ENCODE measurements around the gene OR10A6.

OR10A6 gene, protein sequence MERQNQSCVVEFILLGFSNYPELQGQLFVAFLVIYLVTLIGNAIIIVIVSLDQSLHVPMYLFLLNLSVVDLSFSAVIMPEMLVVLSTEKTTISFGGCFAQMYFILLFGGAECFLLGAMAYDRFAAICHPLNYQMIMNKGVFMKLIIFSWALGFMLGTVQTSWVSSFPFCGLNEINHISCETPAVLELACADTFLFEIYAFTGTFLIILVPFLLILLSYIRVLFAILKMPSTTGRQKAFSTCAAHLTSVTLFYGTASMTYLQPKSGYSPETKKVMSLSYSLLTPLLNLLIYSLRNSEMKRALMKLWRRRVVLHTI

DNA sequence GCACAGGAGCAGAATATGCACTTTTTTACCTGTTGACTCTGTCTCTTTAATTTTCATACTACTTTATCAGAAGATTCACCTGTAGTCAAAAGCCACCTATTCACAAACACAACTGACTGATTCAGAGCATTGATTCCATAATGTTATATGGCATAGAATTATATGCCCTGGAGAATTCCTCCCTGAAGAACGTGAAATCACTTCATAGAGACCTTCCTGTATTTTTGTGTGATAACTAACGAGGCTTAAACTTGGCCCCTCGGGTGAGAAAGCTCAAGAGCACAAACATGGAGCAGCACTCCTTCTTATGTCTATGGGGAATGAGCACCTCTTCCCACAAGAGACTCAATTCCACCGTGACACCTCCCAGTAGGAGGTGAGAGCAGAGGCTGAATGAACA, at the start of gene OR10A6:
Gene OR10A6, minus strand, starts transcription at position 101 of the 400 bp plus-strand sequence. CDS start 2,606 bp downstream, outside the sequence.
- FAIRE-seq (no peak), DNase-seq (ENCODE audit: extremely low spot score, insufficient read length, low read depth) (no peak)

DNA sequence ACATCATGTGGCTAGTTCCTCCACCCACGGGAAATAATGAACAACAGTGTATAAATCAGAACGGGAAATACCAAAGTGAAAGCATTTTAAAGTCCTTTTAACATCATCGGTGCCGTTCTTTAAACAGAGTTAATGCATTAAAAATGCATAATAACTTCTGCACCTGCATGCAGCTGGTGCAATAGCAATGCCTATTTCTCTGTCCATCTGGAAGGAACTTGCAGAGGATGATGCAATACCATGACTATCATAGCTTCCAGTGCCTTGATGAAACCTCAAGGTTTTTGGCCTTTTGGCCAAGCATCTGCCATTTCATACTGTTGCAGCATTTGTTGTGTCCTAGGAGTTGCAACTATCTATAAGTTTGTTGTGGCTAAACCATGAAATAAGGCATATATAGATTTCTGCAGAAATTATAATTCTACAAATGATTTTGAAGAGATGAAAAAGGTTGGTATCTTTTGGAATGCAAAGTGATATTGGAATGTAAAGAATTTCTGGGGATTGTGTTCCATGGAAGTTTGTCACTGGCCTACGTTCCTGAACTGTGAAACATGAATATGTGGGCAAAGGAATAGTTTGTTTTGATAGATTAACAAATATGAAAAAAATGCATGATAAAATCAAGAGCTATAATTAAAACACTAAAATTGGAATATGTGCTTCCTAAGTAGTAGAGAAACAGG, 46.3 kb upstream of the OR10A6 start:
- DNase-seq (ENCODE audit: extremely low spot score, insufficient read length, low read depth) (no peak), FAIRE-seq (no peak)

DNA sequence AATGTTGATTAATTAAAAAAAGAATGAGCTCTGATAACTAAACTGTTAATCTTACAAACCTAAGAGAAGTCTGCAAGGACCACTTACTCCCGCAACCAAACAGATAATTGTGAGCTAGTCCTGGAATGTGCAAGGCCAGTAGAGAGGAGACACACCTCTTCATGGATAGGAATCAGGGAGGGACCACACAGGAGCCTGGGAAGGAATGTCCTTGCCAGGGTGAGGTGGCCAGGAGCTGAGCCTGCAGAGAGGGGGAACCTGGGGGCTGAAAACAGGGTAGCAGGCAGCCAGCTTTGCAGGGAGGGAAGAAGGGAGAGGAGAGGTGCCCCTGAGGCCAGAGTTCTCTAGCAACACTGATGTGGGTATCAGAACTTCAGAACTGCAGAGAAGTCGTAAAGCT, 43.6 kb upstream of the OR10A6 start:
- FAIRE-seq (no peak), DNase-seq (ENCODE audit: extremely low spot score, insufficient read length, low read depth) (no peak)

DNA sequence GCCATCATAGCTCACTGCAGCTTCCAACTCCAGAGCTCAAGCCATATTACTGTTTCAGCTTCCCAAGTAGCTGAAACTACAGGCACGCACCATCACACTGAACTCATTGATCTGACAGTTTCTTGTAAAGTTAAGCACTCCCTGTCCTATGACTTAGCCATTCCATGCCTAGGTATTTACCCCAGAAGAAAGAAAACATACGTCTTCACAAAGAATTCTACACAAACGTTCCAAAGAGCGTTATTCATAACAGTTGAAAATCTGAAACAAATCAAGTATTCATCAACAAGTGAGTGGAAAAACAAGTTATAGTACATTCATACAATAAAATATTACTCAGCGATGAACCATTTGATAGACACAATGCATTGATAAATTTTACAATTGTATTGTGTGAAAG, 41.9 kb upstream of the OR10A6 start:
- no peak for DNase-seq (ENCODE audit: extremely low spot score, insufficient read length, low read depth)
- no peak for FAIRE-seq

DNA sequence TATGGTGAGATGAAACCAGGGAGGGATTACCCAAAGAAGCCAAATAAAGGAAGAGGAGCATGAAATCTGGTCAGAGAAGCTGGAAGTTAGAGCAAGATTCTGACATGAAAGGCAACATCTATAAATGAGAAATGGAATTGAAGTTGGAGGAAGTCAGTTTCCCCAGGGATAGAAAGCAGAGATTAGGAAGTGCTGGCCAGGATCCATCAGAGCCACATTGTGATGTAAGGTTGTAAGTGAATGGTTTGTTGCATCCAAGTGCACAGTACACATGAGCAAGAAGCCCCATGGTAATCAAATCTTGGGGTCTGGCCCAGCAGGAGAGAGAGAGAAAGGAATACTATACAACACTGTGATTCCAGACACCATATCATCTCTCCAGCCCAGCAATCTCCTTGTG, 40.8 kb upstream of the OR10A6 start:
- FAIRE-seq = no peak
- no peak for DNase-seq (ENCODE audit: extremely low spot score, insufficient read length, low read depth)

DNA sequence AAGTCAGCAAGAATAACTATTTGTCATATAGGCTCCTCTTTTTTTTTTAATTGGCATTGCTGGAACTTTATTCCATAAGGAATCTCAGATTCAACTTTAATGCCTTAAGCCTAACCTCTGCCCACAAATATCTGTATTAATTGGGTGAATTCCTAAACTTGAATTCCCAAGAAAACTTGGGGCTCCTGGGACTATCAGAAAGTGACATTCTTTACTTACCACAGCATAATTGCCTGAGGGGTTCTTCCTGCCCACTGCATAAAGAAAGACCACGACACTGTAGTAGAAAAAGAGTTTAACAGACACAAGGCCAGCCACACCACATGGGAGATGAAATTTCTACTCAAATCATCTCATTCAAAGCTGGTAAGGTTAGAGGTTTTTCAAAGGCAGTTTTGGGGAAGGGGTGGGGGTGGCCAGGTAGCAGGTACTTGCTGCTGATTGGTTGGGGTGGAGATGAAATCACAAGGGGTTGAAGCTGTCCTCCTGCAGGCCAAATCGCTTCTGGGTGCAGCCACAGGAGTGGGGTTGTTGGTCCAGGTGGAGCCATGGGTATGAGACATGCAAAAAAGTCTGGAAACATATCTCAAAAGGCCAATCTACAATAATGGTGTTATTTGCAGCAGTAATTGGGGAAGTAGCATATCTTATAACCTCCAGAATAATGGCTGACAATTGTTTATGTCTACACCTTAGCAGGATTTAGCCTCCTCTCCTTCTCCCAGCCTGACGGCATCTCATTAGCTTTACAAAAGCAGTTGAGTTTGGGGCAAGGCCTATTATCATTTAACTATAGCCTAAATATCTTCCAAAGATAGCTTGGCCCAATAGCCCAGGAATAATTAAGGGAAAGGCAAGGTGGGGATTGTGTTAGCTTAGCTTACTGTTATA, 38.9 kb upstream of the OR10A6 start:
- FAIRE-seq = no peak
- DNase-seq (ENCODE audit: extremely low spot score, insufficient read length, low read depth) = no peak

DNA sequence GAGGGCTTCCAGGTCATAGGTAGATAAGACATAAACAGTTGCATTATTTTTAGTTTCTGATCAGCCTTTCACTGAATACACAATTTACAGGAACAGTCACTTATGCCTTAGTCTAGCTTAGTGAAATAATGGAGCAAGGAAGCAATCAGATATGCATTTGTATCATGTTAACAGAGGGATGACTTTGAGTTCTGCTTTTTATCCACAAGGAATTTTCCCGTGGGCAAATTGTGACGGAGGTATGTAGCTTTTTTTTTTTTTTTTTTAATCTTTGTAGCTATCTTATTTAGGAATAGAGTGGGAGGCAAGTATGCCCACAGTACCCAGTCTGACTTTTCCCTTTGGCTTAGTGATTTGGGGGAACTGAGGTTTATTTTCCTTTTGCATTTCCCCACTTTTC, 37.6 kb upstream of the OR10A6 start:
- FAIRE-seq (no peak), DNase-seq (ENCODE audit: extremely low spot score, insufficient read length, low read depth) (no peak)

DNA sequence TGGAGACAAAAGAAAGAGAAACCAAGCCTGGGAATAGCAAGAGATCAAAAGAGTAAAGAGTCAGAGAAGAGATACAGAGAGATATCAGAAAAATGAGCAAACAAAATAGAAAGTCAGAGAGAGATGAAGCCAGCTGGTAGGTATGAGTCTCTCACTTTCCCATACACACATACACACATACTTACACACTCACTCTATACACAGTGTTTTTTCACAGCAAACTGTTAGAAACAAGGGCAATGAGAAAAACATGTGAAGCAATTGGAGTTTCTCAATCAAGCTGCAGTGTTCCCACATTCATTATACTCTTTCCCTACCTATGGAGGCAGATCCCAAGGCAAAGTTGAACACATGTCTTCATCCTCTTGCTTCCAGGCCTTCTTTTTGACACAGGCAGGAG, 36.8 kb upstream of the OR10A6 start:
- FAIRE-seq (no peak), DNase-seq (ENCODE audit: extremely low spot score, insufficient read length, low read depth) (no peak)

DNA sequence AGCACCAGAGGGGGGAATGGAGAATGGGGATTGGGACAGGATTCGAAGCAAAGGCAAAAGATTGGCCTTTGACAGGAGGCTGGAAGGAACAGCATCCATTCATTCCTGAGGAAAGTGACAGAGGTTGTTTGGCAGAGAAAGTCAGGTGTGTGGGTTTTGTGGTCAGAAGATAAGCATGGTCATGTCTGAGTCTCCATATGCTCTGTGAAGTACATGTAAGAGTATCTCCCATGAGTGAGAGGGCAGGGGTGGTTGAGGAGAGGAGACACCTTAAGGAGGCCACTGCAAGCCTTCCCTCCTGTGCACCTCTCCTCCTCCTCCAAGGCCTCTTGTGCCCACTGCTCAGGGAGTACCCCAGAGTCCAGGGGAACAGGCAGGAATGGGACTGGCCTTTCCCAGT, 36.0 kb upstream of the OR10A6 start:
- FAIRE-seq = no peak
- DNase-seq (ENCODE audit: extremely low spot score, insufficient read length, low read depth) = no peak

DNA sequence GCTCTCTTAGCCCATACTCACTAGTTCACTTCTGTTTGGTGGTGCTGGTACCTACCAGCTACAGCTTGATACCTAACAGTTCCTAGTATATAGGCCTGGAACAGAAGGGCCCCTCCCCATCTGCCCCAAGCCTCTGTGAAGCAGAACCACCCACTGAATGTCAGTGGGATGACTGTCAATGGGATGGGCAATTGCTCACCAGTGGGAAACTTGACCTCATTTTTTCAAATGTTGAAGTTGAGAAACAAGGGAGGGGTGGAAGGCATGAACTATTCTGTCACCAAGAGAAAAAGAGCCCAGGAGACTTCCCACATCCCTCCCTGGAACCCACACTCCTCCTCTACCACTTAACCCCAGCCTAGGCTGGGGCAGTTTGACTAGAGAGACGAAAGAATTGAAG, 34.3 kb upstream of the OR10A6 start, which contains the start of gene NLRP10:
Gene NLRP10, minus strand, starts transcription at position 62 of the 400 bp plus-strand sequence. CDS start 1,952 bp downstream, outside the sequence.
- FAIRE-seq (no peak), DNase-seq (ENCODE audit: extremely low spot score, insufficient read length, low read depth) (no peak)

DNA sequence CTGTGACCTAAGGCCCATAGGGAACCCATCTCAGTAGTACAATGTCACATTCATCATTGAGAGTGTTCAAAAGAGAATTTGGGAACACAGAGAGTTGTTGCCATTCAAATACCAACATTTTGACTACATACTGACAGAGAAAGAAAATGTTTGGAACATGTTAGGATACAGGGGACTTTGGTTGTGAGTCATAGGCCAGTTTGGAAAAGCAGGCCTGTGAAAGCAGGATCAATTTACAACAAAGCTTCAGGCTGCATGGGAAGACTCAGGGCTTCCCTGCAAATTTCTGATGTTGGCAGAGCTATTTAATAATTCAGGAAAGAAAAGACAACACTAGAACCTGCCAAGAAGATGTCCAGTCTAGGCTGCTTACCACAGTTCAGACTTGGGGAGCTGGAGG, 33.8 kb upstream of the OR10A6 start:
- FAIRE-seq (no peak), DNase-seq (ENCODE audit: extremely low spot score, insufficient read length, low read depth) (no peak)

DNA sequence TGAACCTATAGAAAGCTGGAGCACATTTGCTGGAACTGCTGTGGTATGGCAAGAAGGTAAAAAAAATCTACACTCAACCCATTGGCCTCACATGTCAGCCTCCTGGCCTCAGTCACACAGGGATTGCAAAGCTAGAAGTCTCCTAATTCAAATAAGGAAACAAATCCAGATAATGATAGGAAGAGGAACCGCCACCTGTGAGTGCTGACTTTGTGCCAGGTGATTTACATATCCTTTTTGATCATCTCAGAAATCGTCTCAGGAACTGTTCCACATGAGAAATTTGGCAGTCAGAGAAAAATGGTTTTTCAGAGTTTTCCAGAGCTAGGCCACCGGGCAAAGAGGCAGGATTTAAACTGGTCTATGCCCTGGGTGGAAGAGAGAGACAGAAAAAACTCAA, 33.2 kb upstream of the OR10A6 start:
- DNase-seq (ENCODE audit: extremely low spot score, insufficient read length, low read depth) (no peak), FAIRE-seq (no peak)

DNA sequence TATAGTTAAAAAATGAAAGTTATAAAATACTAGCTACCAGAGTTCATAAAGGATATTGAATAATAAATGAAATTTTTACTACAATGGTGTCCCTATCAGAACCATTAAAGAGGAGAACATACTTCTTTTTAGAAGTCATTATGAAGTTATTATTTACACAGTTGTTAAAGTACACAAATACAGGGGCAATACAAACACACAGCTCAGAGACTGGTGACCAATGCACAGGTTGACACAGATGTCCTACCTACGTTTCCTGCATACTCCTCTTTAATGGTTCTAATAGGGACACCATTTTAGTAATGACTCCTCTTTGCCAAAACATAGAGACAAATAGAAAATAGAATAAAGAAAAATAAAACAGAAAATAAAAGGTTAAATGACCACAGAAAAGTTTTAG, 24.1 kb upstream of the OR10A6 start:
- FAIRE-seq = no peak
- no peak for DNase-seq (ENCODE audit: extremely low spot score, insufficient read length, low read depth)

DNA sequence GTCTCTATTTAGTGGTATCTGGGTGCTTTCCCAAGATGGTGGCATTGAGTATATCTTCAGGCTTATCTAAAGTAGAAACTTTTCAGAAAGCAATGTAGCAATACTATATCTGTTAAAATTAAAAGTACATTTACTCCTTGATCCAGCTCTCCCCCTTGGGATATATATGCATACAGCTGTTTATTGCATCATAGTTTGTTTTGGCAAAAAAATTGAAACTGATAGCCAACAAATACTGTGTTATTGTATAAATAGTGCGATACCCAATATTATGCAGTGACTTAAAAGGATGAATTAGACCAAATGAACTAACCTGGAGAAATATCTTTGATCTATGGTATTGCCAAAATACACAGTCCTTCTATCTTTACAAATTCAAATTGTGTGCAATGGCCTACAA, 18.9 kb upstream of the OR10A6 start:
- DNase-seq (ENCODE audit: extremely low spot score, insufficient read length, low read depth) (no peak), FAIRE-seq (no peak)

DNA sequence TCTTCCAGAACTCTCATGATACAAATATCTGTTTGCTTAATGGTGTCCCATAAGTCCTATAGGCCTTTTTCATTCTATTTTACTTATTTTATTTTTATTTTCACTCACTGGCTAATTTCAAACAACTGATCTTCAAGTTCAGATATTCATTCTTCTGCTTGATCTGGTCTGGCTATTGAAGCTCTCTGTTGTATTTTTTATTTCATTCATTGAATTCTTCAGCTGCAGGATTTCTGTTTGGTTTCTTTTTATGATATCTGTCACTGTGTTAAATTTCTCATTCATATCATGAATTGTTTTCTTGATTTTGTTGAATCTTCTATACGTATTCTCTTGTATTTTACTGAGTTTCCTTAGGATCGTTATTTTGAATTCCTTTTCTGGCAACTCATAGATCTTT, 13.1 kb upstream of the OR10A6 start:
- no peak for FAIRE-seq
- no peak for DNase-seq (ENCODE audit: extremely low spot score, insufficient read length, low read depth)

DNA sequence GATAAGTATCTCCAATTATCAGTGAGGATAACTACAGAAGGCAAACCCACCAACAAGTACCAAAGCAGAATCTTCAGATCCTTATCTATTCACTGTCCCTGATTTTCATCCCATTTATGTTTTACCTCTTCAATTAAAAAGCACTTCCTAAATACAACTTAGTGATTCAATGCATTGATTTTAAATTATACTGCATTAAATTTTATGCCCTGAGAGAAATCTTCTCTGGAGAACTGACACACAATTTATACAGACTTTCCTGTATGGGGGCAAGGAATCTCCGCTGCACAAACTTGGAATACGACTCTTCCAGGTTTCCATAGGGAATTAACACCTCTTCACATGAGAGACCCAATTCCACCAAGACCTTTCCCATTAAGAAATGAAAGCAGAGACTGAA, 10.5 kb upstream of the OR10A6 start, which contains the start of gene OR10A3:
Gene OR10A3, minus strand, starts transcription at position 101 of the 400 bp plus-strand sequence. CDS start 2,188 bp downstream, outside the sequence.
- no peak for FAIRE-seq
- DNase-seq (ENCODE audit: extremely low spot score, insufficient read length, low read depth) = no peak

DNA sequence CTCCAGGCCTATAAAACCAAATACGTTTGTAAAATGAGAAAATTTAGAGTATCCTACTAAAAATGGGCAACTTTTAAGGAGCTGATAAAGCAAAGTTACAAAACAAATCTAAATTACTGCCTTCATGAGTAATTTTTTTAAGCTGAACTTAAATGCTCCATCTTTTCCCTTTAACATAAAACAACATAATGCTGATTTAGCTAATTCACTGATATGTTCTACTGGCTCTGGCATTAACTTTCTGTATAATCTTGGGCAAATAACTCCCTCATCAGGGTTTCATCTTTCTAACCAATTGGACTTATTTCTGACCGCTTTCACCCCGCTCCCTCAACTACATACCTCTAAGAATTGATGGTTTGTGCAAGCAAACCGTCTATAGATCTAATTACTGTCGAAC, 10.1 kb upstream of the OR10A6 start:
- FAIRE-seq (no peak), DNase-seq (ENCODE audit: extremely low spot score, insufficient read length, low read depth) (no peak)

DNA sequence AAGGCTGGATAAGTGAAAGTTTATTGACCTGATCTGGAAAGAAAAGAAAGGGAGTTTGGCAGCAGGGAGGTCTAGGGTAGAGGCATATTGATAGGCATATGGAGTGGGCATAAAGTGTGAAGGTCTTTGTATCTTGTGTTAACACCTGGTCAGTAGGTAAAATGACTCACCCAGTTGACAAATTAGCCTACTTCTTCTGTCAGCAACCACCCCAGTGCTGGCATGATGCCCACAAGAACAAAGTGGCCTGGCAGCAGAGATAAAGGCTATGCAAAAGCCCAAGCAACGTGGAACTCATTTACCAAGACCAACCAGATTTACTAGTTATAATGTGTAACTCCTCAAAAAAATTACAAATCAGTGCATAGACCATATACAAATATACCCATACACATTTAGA, 5.5 kb upstream of the OR10A6 start:
- FAIRE-seq = no peak
- DNase-seq (ENCODE audit: extremely low spot score, insufficient read length, low read depth) = no peak

DNA sequence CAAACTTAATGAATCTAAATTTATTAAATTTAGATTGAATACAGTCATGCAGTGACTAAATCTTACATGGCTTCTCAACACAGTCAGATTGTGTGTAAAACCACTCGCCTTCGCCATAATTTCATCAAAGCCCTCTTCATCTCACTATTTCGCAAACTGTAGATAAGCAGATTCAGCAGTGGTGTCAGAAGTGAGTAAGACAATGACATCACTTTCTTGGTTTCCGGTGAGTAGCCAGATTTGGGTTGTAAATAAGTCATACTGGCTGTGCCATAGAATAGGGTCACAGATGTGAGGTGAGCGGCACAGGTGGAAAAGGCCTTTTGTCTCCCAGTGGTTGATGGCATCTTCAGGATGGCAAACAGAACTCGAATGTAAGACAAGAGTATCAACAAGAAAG, 3.4 kb downstream of the OR10A6 start:
- no peak for DNase-seq (ENCODE audit: extremely low spot score, insufficient read length, low read depth)
- no peak for FAIRE-seq

DNA sequence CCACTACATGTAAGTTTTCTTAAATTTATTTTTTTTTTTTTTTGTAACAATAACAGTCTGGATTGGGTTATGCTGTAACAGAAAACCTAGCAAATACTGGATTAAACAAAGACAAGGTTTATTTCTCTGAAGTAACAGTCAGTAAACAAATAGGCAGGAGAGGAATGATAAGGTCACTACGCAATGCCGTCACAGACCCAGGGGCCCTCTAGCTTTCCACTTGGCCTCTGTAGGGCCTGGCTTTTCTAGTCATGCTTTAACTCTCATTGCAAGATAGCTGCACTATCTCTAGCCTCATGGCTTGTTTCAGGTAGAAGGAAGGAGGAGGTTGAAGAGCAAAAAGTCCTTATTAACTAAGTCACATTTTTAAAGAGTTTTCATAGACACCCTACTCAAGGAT, 6.5 kb downstream of the OR10A6 start:
- FAIRE-seq = no peak
- DNase-seq (ENCODE audit: extremely low spot score, insufficient read length, low read depth) = no peak

DNA sequence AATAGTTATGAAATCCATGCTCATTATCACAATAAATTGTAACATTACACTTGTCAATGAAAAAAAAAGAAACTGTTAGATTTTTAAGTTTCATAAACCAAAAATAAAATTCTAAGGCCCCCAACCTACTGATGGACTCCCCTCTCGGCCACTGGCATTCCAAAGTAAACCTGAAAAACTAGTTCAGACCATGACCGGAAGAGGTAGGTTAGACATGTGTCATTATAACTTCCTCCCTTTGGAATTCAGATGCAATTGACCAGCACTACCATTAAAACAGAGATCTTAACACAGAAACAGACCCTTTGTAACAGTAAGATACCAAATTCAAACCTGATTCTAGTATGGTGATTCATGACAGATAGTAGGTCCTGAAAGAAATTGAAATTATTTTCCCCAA, 12.9 kb downstream of the OR10A6 start:
- DNase-seq (ENCODE audit: extremely low spot score, insufficient read length, low read depth) (no peak), FAIRE-seq (no peak)

Measured in GM18507 (cell line).